NB4 (cell line): ENCODE data around the gene ARHGAP35.

Experiments used
- POLR2A ChIP-seq: IDR thresholded peaks from 2 replicates; pipeline ENCODE4 v1.6.1; 2011; ENCODE audit warnings: mild to moderate bottlenecking; ENCODE audit not compliant: insufficient read length; ENCODE audit errors: extremely low read depth
- TF ChIP-seq, protein P1 (sequence below): IDR thresholded peaks from one replicate; pipeline ENCODE4 v1.5.1; 2012; ENCODE audit warnings: low read depth, low read length

DNA sequence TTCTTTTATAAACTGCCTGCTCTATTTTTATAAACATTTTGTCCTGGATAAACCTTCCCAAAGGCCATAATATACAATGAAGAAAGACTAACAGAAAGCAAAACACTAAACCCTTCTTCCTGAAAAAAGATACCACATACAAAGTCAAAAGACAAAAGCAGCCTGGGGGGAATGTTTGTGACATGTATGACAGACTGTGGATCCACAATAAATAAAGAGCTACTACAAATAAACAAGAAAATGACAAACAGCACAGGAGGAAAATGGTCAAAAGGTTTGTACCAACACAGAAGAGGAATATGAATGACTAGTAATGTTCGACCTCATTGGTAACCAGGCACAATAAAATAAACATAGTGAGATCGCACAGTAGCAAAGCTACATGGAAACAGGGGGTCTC lies 29.9 kb upstream of the ARHGAP35 start:
- TF ChIP-seq, protein P1, sequence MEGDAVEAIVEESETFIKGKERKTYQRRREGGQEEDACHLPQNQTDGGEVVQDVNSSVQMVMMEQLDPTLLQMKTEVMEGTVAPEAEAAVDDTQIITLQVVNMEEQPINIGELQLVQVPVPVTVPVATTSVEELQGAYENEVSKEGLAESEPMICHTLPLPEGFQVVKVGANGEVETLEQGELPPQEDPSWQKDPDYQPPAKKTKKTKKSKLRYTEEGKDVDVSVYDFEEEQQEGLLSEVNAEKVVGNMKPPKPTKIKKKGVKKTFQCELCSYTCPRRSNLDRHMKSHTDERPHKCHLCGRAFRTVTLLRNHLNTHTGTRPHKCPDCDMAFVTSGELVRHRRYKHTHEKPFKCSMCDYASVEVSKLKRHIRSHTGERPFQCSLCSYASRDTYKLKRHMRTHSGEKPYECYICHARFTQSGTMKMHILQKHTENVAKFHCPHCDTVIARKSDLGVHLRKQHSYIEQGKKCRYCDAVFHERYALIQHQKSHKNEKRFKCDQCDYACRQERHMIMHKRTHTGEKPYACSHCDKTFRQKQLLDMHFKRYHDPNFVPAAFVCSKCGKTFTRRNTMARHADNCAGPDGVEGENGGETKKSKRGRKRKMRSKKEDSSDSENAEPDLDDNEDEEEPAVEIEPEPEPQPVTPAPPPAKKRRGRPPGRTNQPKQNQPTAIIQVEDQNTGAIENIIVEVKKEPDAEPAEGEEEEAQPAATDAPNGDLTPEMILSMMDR: no peak
- TF ChIP-seq POLR2A: no peak
